GM12872 (cell line): ENCODE measurements around the gene TOE1.

Source experiments
- CTCF ChIP-seq: IDR thresholded peaks from 3 replicates; pipeline ENCODE4 v1.5.1; 2011; ENCODE audit warnings: low read depth, mild to moderate bottlenecking, low read length, moderate library complexity; ENCODE audit not compliant: insufficient read depth

Gene TOE1

DNA sequence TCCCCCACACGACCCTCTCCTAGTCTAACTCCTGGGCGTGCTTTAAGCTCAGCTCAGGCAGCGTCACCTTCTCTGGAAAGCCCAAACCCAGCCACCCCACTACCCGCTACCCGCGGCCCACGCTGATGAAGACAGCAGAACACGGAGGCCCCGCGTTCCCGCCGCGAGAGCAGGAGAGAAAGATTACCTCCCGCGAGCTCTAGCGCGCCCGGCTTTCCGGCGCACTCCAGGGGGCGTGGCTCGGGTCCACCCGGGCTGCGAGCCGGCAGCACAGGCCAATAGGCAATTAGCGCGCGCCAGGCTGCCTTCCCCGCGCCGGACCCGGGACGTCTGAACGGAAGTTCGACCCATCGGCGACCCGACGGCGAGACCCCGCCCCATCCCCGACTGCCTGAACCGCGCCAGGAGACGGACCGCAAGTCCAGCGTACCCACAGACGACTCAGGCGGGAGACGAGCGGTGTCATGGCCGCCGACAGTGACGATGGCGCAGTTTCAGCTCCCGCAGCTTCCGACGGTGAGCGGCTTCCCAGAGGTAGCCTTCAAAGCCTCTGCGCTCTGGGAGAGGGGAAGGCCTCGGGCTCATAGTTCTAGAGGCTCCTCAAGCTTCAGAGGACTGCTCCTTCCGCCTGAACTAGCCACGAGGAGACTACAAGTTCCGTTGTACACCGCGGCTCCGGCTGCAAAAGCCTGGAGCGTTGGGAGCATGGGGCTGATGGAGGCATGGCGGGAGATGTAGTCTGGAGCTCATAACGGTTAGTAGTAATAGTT, at the start of gene TOE1, which contains the start of gene MUTYH:
Gene TOE1 (plus strand): TSS at position 382 of the 770 bp plus-strand sequence. CDS start 83 bp downstream, at position 465.
Gene MUTYH (minus strand): TSS at position 652 of the 770 bp plus-strand sequence. CDS start 5,935 bp downstream, outside the sequence.
- no peak for TF ChIP-seq CTCF

GRCh38 chr1:45291716-45292115, 48.3 kb upstream of the TOE1 start:
- no peak for TF ChIP-seq CTCF

DNA sequence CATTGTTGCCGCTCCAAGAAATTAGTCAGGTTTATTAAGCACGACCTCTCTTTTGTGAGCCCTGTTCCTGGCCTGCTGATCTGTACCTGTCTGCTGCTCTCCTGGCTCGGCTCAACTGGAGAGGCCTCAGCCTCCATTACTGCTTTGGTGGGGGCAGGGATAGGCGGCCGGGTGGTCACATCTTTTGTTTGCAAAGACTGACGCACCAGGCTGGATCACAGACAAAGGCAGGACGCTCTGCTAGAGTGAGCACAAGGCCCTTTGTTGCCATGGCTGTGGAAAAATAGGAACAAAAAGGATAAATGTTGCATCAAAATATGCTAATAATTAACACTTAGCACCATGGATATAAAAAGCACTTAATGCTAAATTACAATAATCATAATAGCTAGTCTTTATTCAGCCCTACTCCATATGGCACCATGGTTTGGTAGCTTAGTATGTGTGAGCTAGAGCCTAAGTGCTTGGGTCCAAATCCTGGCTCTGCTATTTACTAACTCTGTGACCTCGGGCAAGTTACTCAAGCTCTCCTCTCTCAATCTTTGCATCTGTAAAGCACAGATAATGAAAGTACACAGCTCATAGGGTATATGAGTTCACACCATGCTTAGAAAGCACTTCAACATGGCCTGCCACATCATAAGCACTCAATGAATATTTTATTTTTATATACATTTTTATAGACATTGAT, 42.2 kb upstream of the TOE1 start:
- no peak for TF ChIP-seq CTCF

GRCh38 chr1:45299296-45299695, 40.7 kb upstream of the TOE1 start:
- TF ChIP-seq CTCF, result no peak

- TF ChIP-seq CTCF, result peak; percentile 80
Measured at GRCh38 chr1:45299981-45300668, 39.8 kb upstream of the TOE1 start.

DNA sequence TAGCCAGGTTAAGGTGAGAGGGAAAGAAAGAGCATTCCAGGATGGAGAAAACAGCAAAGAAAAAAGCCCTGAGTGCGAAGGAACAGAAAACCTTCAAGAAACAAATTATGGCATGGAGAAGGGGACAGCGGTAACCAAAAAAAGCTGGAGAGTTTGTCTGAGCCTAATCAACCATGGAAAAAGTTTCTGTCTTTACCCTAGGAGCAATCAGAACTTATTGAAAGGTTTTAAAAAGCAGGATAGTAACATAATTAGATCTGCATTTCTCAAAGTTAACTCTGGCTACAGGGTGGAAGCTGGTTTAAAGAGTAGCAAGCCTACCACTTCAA, 39.3 kb upstream of the TOE1 start:
- TF ChIP-seq CTCF, result no peak

GRCh38 chr1:45302505-45303150, 37.3 kb upstream of the TOE1 start:
- no peak for TF ChIP-seq CTCF
